ENCODE data around the gene FAM20B. TPM values are rescaled to one million over a fixed set of nuclear protein-coding genes. Genes with fewer than 3 reads are reported as not detected.

The FAM20B gene
- 33.5 and 38.0 TPM in 2 replicates for total RNA-seq

GRCh38 chr1:179025125-179025974, at the start of gene FAM20B:
Gene FAM20B (plus strand): TSS chr1:179025894. CDS start chr1:179043848, 17,954 bp downstream.

GRCh38 chr1:179081687-179082332, 56.1 kb downstream of the FAM20B start, which contains the start of gene TOR3A:
Gene TOR3A (plus strand): TSS chr1:179082070. CDS start chr1:179082129, 59 bp downstream.

Other genes starting within 250 kb of the FAM20B start
- 0.32 and 3.8 TPM in 2 replicates for gene ANGPTL1, start 154.8 kb upstream of the FAM20B start, total RNA-seq
- gene TOR3A, start 56.2 kb downstream of the FAM20B start, total RNA-seq = 28.1 and 34.4 TPM in 2 replicates
- gene ABL2, start 203.8 kb downstream of the FAM20B start, total RNA-seq = 105 and 121 TPM in 2 replicates

Measured in epithelial cell of umbilical artery (primary cell).